Glutamatergic neuron (in vitro differentiated cells): ENCODE data around the gene PRKRIP1. TPM values are rescaled to one million over a fixed set of nuclear protein-coding genes. Genes with fewer than 3 reads are reported as not detected.
"Not testable (repeated sequence)": the region's sequence is repeated elsewhere in the genome, so short reads cannot be mapped to it uniquely, and the experiment has no call there.

ENCODE experiments used
- DNase-seq: peaks from one replicate; pipeline ENCODE4 v3.0.0; 2022
- H3K27ac Mint-ChIP-seq: one replicate; pipeline ENCODE4 v1.8.0; 2020; ENCODE audit warnings: mild to moderate bottlenecking, mixed read lengths, inconsistent platforms; ENCODE audit not compliant: unreplicated experiment
- H3K27me3 Mint-ChIP-seq: one replicate; pipeline ENCODE4 v1.8.0; 2020; ENCODE audit warnings: mild to moderate bottlenecking, moderate library complexity, mixed read lengths, inconsistent platforms; ENCODE audit not compliant: unreplicated experiment
- H3K36me3 Mint-ChIP-seq: one replicate; pipeline ENCODE4 v1.8.0; 2020; ENCODE audit warnings: mild to moderate bottlenecking, mixed read lengths, inconsistent platforms; ENCODE audit not compliant: unreplicated experiment
- H3K4me1 Mint-ChIP-seq: one replicate; pipeline ENCODE4 v1.8.0; 2020; ENCODE audit warnings: mild to moderate bottlenecking, low read depth, mixed read lengths, inconsistent platforms; ENCODE audit not compliant: unreplicated experiment
- H3K4me3 Mint-ChIP-seq: one replicate; pipeline ENCODE4 v1.8.0; 2020; ENCODE audit warnings: mild to moderate bottlenecking, mixed read lengths, inconsistent platforms; ENCODE audit not compliant: unreplicated experiment
- H3K9me3 Mint-ChIP-seq: one replicate; pipeline ENCODE4 v1.8.0; 2020; ENCODE audit warnings: mild to moderate bottlenecking, moderate library complexity, mixed read lengths, inconsistent platforms; ENCODE audit not compliant: unreplicated experiment
- total RNA-seq: library from RNA; stranded (reverse); fragmentation: NEBNext Ultra II Directional; extraction: Animal tissue kit (Norgen Biotek cat#: 25700); gene quantifications from one replicate; pipeline ENCODE4 v1.2.1, GENCODE V29; 2021; ENCODE audit not compliant: unreplicated experiment
- TF ChIP-seq, protein P1 (sequence below): fragments of 200-600 bp; sonication (generic); IDR thresholded peaks from one replicate; pipeline ENCODE4 v1.5.0; 2021; ENCODE audit not compliant: partially characterized antibody, unreplicated experiment

PRKRIP1 gene
- total RNA-seq, 1 donor from 2014 or later: 31.0 TPM

DNA sequence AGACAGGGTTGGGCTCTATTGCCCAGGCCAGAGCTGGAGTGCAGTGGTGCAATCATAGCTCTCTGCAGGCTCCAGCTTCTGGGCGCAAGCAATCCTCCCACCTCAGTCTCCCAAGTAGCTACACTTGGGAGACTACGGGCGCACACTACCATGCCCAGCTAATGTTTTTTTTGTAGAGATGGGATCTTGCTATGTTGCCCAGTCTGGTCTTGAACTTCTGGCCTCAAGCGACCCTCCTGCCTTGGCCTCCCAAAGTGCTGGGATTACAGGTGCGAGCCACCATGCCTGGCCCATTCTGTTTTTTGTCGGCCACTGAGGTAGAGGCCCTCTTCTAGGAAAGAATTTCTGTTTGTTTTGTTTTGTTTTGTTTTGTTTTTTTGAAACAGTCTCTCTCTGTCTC is 56.3 kb downstream of the PRKRIP1 start:
- DNase-seq: no peak
- no peak overlapping the region for H3K4me3 Mint-ChIP-seq
- H3K36me3 Mint-ChIP-seq: no peaks in the 10 kb centered on the region
- peaks cover 2% of the 10 kb centered on the region for H3K27me3 Mint-ChIP-seq
- TF ChIP-seq, protein P1, sequence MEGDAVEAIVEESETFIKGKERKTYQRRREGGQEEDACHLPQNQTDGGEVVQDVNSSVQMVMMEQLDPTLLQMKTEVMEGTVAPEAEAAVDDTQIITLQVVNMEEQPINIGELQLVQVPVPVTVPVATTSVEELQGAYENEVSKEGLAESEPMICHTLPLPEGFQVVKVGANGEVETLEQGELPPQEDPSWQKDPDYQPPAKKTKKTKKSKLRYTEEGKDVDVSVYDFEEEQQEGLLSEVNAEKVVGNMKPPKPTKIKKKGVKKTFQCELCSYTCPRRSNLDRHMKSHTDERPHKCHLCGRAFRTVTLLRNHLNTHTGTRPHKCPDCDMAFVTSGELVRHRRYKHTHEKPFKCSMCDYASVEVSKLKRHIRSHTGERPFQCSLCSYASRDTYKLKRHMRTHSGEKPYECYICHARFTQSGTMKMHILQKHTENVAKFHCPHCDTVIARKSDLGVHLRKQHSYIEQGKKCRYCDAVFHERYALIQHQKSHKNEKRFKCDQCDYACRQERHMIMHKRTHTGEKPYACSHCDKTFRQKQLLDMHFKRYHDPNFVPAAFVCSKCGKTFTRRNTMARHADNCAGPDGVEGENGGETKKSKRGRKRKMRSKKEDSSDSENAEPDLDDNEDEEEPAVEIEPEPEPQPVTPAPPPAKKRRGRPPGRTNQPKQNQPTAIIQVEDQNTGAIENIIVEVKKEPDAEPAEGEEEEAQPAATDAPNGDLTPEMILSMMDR: no peak
- no peaks in the 10 kb centered on the region for H3K4me1 Mint-ChIP-seq
- no peaks in the 10 kb centered on the region for H3K9me3 Mint-ChIP-seq
- no peak overlapping the region for H3K27ac Mint-ChIP-seq

DNA sequence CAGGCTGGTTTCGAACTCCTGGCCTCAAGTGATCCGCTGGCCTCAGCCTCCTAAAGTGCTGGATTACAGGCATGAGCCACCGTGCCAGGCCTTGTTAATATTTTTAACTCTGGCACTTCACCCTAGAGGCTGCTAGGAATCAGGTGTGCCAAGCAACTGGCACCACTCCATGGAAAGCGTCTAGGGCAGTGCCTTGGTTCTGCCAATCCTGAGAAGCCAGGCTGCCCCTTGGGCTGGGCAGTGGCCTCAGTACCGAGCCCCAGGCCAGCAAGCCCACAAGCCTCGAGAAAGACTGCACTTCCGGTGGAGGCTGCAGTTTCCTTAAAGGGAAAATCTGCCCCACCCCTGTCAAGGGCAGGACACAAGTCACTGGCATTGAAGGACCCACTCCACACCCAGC is 57.2 kb downstream of the PRKRIP1 start:
- peaks cover 2% of the 10 kb centered on the region for H3K27me3 Mint-ChIP-seq
- H3K27ac Mint-ChIP-seq: no peak overlapping the region
- no peaks in the 10 kb centered on the region for H3K4me1 Mint-ChIP-seq
- DNase-seq: no peak
- H3K4me3 Mint-ChIP-seq: no peak overlapping the region
- H3K36me3 Mint-ChIP-seq: no peaks in the 10 kb centered on the region
- no peaks in the 10 kb centered on the region for H3K9me3 Mint-ChIP-seq
- TF ChIP-seq, protein P1: no peak

DNA sequence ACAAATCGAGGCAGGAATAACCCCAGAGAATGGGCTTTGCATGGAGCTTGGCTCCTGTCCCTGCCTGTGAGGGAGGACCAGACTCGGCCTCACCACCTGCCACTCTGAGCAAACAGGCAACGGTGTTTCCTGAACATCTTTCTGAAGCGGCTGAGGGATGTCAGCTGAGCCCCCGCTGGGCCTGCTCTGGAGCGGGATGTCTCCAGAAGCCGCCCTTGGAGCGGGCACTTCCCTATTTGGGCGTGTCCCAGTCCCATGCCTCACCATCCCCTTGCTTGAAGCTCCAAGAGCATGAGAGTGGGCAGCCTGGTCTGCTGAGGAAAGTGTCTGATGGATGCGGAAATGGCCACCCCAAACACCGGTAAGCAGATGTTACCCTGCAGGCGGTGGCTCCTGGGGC is 58.3 kb downstream of the PRKRIP1 start:
- H3K4me1 Mint-ChIP-seq: no peaks in the 10 kb centered on the region
- no peak overlapping the region for H3K4me3 Mint-ChIP-seq
- TF ChIP-seq, protein P1: no peak
- H3K27me3 Mint-ChIP-seq: peaks cover 2% of the 10 kb centered on the region
- no peak overlapping the region for H3K27ac Mint-ChIP-seq
- DNase-seq: no peak
- no peaks in the 10 kb centered on the region for H3K36me3 Mint-ChIP-seq
- H3K9me3 Mint-ChIP-seq: no peaks in the 10 kb centered on the region

DNA sequence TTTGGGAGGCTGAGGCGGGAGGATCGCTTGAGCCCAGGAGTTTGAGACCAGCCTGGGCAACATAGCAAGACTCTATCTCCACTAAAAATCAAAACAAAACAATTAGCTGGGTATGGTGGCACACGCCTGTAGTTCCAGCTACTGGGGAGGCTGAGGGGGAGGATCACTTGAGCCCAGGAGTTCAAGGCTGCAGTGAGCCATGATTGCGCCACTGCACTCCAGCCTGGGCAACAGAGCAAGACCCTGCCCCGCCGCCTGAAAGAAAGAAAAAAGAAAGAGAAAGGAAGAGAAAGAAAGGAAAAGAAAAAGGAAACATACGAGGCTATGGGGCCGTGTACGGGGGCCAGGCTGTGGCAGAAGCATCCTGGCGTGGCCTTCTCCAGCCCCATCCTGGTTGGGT is 58.8 kb downstream of the PRKRIP1 start:
- H3K9me3 Mint-ChIP-seq, H3K4me1 Mint-ChIP-seq, DNase-seq, H3K4me3 Mint-ChIP-seq, H3K27ac Mint-ChIP-seq, H3K36me3 Mint-ChIP-seq, H3K27me3 Mint-ChIP-seq: not testable (repeated sequence)

DNA sequence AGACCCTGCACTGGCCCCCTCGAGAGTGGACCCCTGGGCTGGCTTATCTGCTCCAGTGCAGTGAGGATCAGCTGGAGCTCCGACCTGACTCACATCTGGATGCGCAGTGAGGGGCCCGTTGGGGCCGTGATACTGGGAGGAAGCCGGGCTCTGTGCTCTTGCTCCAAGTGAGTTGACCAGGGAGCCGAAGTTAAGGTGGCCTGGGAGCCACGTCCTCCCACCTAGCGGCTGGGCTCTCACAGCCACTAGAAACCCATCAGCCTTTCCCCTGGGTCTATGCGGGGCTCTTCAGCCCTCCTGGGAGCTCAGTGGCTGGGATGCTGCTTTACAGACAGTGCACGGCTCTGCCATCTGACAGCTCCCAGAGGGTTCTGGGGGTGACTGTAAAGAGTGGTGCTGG is 59.4 kb downstream of the PRKRIP1 start:
- TF ChIP-seq, protein P1: no peak
- H3K4me1 Mint-ChIP-seq: no peaks in the 10 kb centered on the region
- no peaks in the 10 kb centered on the region for H3K9me3 Mint-ChIP-seq
- no peak overlapping the region for H3K27ac Mint-ChIP-seq
- no peak overlapping the region for H3K4me3 Mint-ChIP-seq
- no peaks in the 10 kb centered on the region for H3K36me3 Mint-ChIP-seq
- no peak for DNase-seq
- H3K27me3 Mint-ChIP-seq: no peaks in the 10 kb centered on the region

DNA sequence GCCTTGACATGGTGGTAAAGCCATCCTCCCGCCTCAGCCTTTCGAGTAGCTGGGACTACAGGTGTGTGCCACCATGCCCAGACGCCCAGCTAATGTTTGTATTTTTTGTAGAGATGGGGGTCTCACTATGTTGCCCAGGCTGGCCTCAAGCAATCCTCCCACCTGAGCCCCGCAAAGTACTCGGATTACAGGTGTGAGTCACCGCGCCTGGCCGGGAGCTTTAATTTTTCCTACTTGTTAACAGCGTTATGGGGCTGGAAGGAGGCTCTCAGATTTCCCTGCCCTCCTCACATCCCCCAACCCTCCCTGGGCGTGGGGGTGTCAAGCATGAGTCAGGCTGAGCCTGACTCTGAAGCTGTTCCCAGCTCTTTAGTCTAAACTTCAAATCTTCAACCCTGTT is 60.2 kb downstream of the PRKRIP1 start:
- H3K27me3 Mint-ChIP-seq: no peaks in the 10 kb centered on the region
- no peaks in the 10 kb centered on the region for H3K36me3 Mint-ChIP-seq
- H3K27ac Mint-ChIP-seq: no peak overlapping the region
- H3K4me1 Mint-ChIP-seq: no peaks in the 10 kb centered on the region
- no peak for DNase-seq
- TF ChIP-seq, protein P1: no peak
- H3K4me3 Mint-ChIP-seq: no peak overlapping the region
- no peaks in the 10 kb centered on the region for H3K9me3 Mint-ChIP-seq
